ENCODE data around the gene PLCE1. TPM values are rescaled to one million over a fixed set of nuclear protein-coding genes. Genes with fewer than 3 reads are reported as not detected.

Gene PLCE1
- total RNA-seq, 1 experiment from 2014 or later, result 0.13 TPM

GRCh38 chr10:93963434-93963833 lies 30.3 kb upstream of the PLCE1 start:
- no peak for TF ChIP-seq CTCF (conservative IDR thresholded peaks at IDR 0.05)
- no CpG with 5 or more reads among the region's 5 CpGs for WGBS (ENCODE audit: extremely low coverage, insufficient read length, low lambda C conversion rate)
- H2AFZ ChIP-seq (ENCODE audit: low read length), result no peak overlapping the region

More at GRCh38 chr10:93963434-93963833, 30.3 kb upstream of the PLCE1 start:
- Histone ChIP-seq H2BK20ac (ENCODE audit: low read depth, low read length, poor library complexity, severe bottlenecking) (no peak overlapping the region), H3K27ac (ENCODE audit: insufficient read length, low read depth, low read length) (no peak overlapping the region), H3K9ac (ENCODE audit: extremely low read depth, insufficient read length, low read length) (no peak overlapping the region), H2BK12ac (ENCODE audit: insufficient read length, low read depth, low read length) (no peak overlapping the region), H2BK120ac (ENCODE audit: low read depth, low read length, poor library complexity, severe bottlenecking) (no peak overlapping the region), H4K8ac (replicated peaks; ENCODE audit: insufficient read length, low read depth, low read length) (no peak overlapping the region), H3K23me2 (ENCODE audit: insufficient read length, low read depth, low read length, poor library complexity, severe bottlenecking) (no peaks in the 10 kb centered on the region), H3K56ac (ENCODE audit: insufficient read length, low read depth, low read length) (no peak overlapping the region), H2BK5ac (ENCODE audit: insufficient read length, low read length) (no peak overlapping the region), H4K5ac (ENCODE audit: insufficient read length, low read depth, low read length) (no peak overlapping the region), H2BK15ac (ENCODE audit: low read depth, low read length) (no peak overlapping the region), H3K23ac (ENCODE audit: insufficient read length, low read depth, low read length) (no peak overlapping the region), H3K4ac (ENCODE audit: low read depth, low read length) (no peak overlapping the region), H3K27me3 (ENCODE audit: insufficient read depth, low read length) (no peaks in the 10 kb centered on the region), H4K91ac (ENCODE audit: insufficient read length, low read depth, low read length) (no peak overlapping the region), H4K20me1 (ENCODE audit: control insufficient read depth, insufficient read depth, insufficient read length) (no peaks in the 10 kb centered on the region), H3T11ph (ENCODE audit: low read length) (no peak overlapping the region), H3K18ac (ENCODE audit: insufficient read length, low read depth, low read length) (no peak overlapping the region), H3K9me3 (ENCODE audit: control insufficient read depth, low read depth, low read length) (no peaks in the 10 kb centered on the region), H2AK5ac (ENCODE audit: insufficient read length, low read length) (no peak overlapping the region), H3K4me2 (ENCODE audit: insufficient read depth, insufficient read length, low read length) (no peak overlapping the region), H3K79me2 (ENCODE audit: insufficient read depth, low read length) (no peaks in the 10 kb centered on the region), H3K14ac (ENCODE audit: insufficient read depth, low read length) (no peak overlapping the region), H3K79me1 (ENCODE audit: insufficient read depth, low read depth, low read length, poor library complexity, severe bottlenecking) (no peaks in the 10 kb centered on the region), H3K4me1 (ENCODE audit: insufficient read depth, low read length) (no peaks in the 10 kb centered on the region)
- Mint-ChIP-seq H3K4me3 (no peak overlapping the region), H3K4me1 (no peaks in the 10 kb centered on the region), H3K9me3 (no peaks in the 10 kb centered on the region), H3K36me3 (ENCODE audit: insufficient read depth in 1 of 3, low read depth in 3 of 3) (no peaks in the 10 kb centered on the region), H3K27ac (no peak overlapping the region), H3K27me3 (ENCODE audit: low read depth) (peaks cover 15% of the 10 kb centered on the region)
- DNase-seq, result no peak

Data from H9 (cell line).